OCI-LY7 (cell line): ENCODE measurements around the gene PPM1L.

Source experiments
- EZH2phosphoT487 ChIP-seq: fragments of 200-600 bp; sonication (generic); IDR thresholded peaks from 2 replicates; pipeline ENCODE4 v1.6.1; 2018; ENCODE audit warnings: low read depth, borderline replicate concordance, mild to moderate bottlenecking, mixed run types, antibody characterized with exemption, low read length, moderate library complexity, mixed read lengths
- TF ChIP-seq, protein P1 (sequence below): fragments of 200-600 bp; sonication (generic); conservative IDR thresholded peaks from 2 replicates; pipeline ENCODE4 v1.5.1; 2014; ENCODE audit warnings: mild to moderate bottlenecking, antibody characterized with exemption, low read length, moderate library complexity, mixed read lengths

DNA sequence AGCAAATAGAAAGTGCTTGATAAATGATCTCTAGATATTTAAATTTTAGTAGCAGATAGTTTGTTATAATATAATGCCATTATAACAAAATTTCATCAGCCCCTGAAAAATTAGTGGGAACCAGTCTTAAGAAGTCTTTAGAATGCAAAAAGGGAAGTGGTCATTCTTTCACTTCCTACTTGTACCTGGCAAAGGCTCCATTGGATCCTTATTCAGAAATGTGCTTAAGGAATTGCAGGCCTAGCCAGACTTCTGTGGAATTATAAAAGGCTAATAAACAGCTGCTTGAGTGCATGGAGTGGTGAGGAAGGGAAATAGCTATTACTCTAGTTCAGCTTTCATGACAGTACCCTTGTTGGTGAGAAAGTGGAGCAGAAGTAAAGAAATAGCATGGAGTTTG is 24.2 kb downstream of the PPM1L start:
- TF ChIP-seq, protein P1, sequence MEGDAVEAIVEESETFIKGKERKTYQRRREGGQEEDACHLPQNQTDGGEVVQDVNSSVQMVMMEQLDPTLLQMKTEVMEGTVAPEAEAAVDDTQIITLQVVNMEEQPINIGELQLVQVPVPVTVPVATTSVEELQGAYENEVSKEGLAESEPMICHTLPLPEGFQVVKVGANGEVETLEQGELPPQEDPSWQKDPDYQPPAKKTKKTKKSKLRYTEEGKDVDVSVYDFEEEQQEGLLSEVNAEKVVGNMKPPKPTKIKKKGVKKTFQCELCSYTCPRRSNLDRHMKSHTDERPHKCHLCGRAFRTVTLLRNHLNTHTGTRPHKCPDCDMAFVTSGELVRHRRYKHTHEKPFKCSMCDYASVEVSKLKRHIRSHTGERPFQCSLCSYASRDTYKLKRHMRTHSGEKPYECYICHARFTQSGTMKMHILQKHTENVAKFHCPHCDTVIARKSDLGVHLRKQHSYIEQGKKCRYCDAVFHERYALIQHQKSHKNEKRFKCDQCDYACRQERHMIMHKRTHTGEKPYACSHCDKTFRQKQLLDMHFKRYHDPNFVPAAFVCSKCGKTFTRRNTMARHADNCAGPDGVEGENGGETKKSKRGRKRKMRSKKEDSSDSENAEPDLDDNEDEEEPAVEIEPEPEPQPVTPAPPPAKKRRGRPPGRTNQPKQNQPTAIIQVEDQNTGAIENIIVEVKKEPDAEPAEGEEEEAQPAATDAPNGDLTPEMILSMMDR = no peak
- no peak for TF ChIP-seq EZH2phosphoT487
